ENCODE results near the gene MPP2.

DNA sequence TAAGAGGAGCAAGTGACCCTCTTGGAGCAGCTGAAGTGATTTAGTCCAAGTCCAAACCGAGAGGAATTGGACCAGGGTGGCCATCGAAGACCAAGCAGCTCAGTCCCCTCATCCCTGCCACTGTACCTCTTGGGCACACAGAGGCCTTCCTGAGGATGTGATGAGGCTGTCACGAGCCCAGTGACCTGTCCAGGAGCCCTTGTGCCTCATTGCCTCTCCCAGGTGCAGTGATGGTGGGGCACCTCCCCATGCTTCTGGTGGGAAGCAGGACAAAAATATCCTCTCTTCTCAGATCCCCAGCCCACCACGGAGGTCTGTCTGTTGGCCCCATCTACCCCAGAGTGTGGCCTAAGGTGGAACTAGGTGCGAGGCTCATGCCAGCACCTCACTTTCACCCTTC lies 63.1 kb downstream of the MPP2 start:
- no peak for TF ChIP-seq POLR2A (IDR thresholded peaks at IDR 0.05; ENCODE audit: low read length)
- TF ChIP-seq GATA1 (IDR thresholded peaks at IDR 0.05; ENCODE audit: low read depth, low read length) = no peak
